HG03175 (cell line): Measurements from ENCODE around the gene ALPI.
"Not testable (repeated sequence)": the region's sequence is repeated elsewhere in the genome, so short reads cannot be mapped to it uniquely, and the experiment has no call there.

ENCODE experiments used
- ATAC-seq: cut with Tn5 transposase; IDR thresholded peaks from one replicate; pipeline ENCODE4 v1.9.1; 2021; ENCODE audit warnings: mild to moderate bottlenecking, moderate library complexity; ENCODE audit not compliant: unreplicated experiment

Gene ALPI

GRCh38 chr2:232441147-232441651 is 14.8 kb upstream of the ALPI start:
- no peak for ATAC-seq

- not testable (repeated sequence) for ATAC-seq
These were observed 14.0 kb upstream of the ALPI start for GRCh38 chr2:232441922-232442321.

- not testable (repeated sequence) for ATAC-seq
These were observed 13.5 kb upstream of the ALPI start for GRCh38 chr2:232442431-232442830.

GRCh38 chr2:232443047-232443446 is 12.9 kb upstream of the ALPI start:
- ATAC-seq: not testable (repeated sequence)

GRCh38 chr2:232443669-232444408 is 12.1 kb upstream of the ALPI start:
- ATAC-seq: not testable (repeated sequence)

- ATAC-seq: peak; percentile 34
These were observed 11.4 kb upstream of the ALPI start for GRCh38 chr2:232444409-232445148.

- not testable (repeated sequence) for ATAC-seq
These were observed 10.6 kb upstream of the ALPI start for GRCh38 chr2:232445149-232445885.

- ATAC-seq: not testable (repeated sequence)
These were observed 9.6 kb upstream of the ALPI start for GRCh38 chr2:232446266-232446777.

GRCh38 chr2:232447091-232447620 is 8.8 kb upstream of the ALPI start:
- no peak for ATAC-seq

GRCh38 chr2:232447638-232448303 is 8.2 kb upstream of the ALPI start:
- no peak for ATAC-seq

- no peak for ATAC-seq
These were observed 7.7 kb upstream of the ALPI start for GRCh38 chr2:232448304-232448690.

GRCh38 chr2:232449964-232450363 is 6.0 kb upstream of the ALPI start:
- ATAC-seq: no peak

GRCh38 chr2:232451645-232452044 is 4.3 kb upstream of the ALPI start:
- not testable (repeated sequence) for ATAC-seq

- no peak for ATAC-seq
These were observed 1.3 kb upstream of the ALPI start for GRCh38 chr2:232454630-232455029.

- no peak for ATAC-seq
These were observed 555 bp downstream of the ALPI start for GRCh38 chr2:232456296-232457120.

GRCh38 chr2:232457121-232458011 is 1.4 kb downstream of the ALPI start:
- no peak for ATAC-seq

GRCh38 chr2:232458051-232458660 is 2.2 kb downstream of the ALPI start:
- ATAC-seq: no peak
